ENCODE data around the gene MXRA8.

GRCh38 chr1:1407636-1408318 lies 49.4 kb upstream of the MXRA8 start:
- no peak for TF ChIP-seq CTCF (IDR thresholded peaks at IDR 0.05; ENCODE audit: borderline replicate concordance, extremely low read depth, low read length, poor library complexity, severe bottlenecking)
- no peak for TF ChIP-seq EZH2 (IDR thresholded peaks at IDR 0.05; ENCODE audit: borderline replicate concordance, low read depth, low read length, severe bottlenecking)

Measured in DND-41 (cell line).